SU-DHL-6 (cell line): ENCODE data around the gene CMSS1.

ENCODE experiments used
- H2AFZ ChIP-seq: fragments of 200-600 bp; sonication (generic); 2 replicates; pipeline ENCODE4 v1.6.1; 2014; ENCODE audit warnings: low read depth, mild to moderate bottlenecking, moderate library complexity, mixed read lengths, antibody characterized with exemption, low read length; ENCODE audit not compliant: severe bottlenecking
- H3F3A ChIP-seq: fragments of 200-600 bp; shearing (Covaris generic); 2 replicates; pipeline ENCODE4 v1.6.0; 2016; ENCODE audit warnings: antibody characterized with exemption, mild to moderate bottlenecking; ENCODE audit not compliant: insufficient read depth
- H3K27ac ChIP-seq: fragments of 200-600 bp; sonication (generic); 2 replicates; pipeline ENCODE4 v1.5.1; 2016; ENCODE audit warnings: low read depth, mild to moderate bottlenecking, low read length, moderate library complexity, mixed read lengths
- H3K27me3 ChIP-seq: fragments of 200-600 bp; sonication (generic), shearing (Covaris generic); 2 replicates; pipeline ENCODE4 v1.6.0; 2014; ENCODE audit warnings: mild to moderate bottlenecking, low read length
- H3K36me3 ChIP-seq: fragments of 200-600 bp; sonication (generic); 2 replicates; pipeline ENCODE4 v1.6.1; 2014; ENCODE audit warnings: mild to moderate bottlenecking, low read length, mixed read lengths
- H3K4me2 ChIP-seq: fragments of 300-600, 200-600 bp; shearing (Covaris generic), sonication (generic); 2 replicates; pipeline ENCODE4 v1.6.0; 2014; ENCODE audit warnings: low read length, low read depth, mild to moderate bottlenecking; ENCODE audit not compliant: poor library complexity, severe bottlenecking
- H3K4me3 ChIP-seq: fragments of 200-600 bp; sonication (generic); 2 replicates; pipeline ENCODE4 v1.5.1; 2014; ENCODE audit warnings: antibody characterized with exemption, low read length, mild to moderate bottlenecking, mixed read lengths; ENCODE audit not compliant: insufficient read depth, poor library complexity, severe bottlenecking
- H3K79me2 ChIP-seq: fragments of 200-600 bp; sonication (generic); 2 replicates; pipeline ENCODE4 v1.6.1; 2014; ENCODE audit warnings: mild to moderate bottlenecking, low read length, moderate library complexity; ENCODE audit not compliant: insufficient read depth
- H3K9ac ChIP-seq: fragments of 200-600 bp; sonication (generic); 2 replicates; pipeline ENCODE4 v1.7.0; 2014; ENCODE audit warnings: mild to moderate bottlenecking, low read length
- H3K9me2 ChIP-seq: fragments of 200-600 bp; sonication (generic); replicated peaks from 2 replicates; pipeline ENCODE4 v1.6.1; 2014; ENCODE audit warnings: low read length; ENCODE audit not compliant: insufficient read depth
- H3K9me3 ChIP-seq: fragments of 200-600 bp; sonication (generic); 2 replicates; pipeline ENCODE4 v1.6.1; 2014; ENCODE audit warnings: low read length, mixed read lengths; ENCODE audit not compliant: insufficient read depth
- H4K20me1 ChIP-seq: fragments of 200-600 bp; sonication (generic); 2 replicates; pipeline ENCODE4 v1.6.1; 2014; ENCODE audit warnings: low read depth, mild to moderate bottlenecking, antibody characterized with exemption, low read length, moderate library complexity, mixed read lengths
- EZH2phosphoT487 ChIP-seq: fragments of 200-600 bp; sonication (generic), shearing (Covaris generic); conservative IDR thresholded peaks from 2 replicates; pipeline ENCODE4 v1.6.1; 2018; ENCODE audit warnings: mild to moderate bottlenecking, antibody characterized with exemption, low read length, moderate library complexity, mixed read lengths
- TF ChIP-seq, protein P1 (sequence below): fragments of 200-600 bp; sonication (generic); IDR thresholded peaks from one replicate; pipeline ENCODE4 v1.5.1; 2017; ENCODE audit warnings: antibody characterized with exemption, mild to moderate bottlenecking, low read length, moderate library complexity; ENCODE audit not compliant: insufficient read depth, poor library complexity, severe bottlenecking

Gene CMSS1

DNA sequence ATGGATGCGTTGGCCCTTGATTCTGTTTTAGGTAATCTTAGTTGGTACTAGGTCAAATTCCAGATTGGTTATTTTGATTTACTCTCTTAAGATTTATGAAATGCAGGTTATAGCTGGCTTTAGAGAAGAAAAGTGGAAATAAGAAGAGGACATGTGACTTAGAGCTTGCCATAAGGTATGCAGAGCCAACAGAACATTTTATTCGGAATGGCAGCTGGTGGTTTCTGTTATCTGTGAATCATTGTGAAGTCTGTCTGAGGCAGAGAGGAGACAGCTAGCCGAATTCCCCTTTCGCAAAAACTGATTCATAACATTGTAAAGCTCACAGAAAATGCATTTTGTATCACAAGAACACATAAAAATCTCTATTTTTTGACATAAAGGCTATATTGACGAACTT, 214.6 kb downstream of the CMSS1 start:
- H3K4me3 ChIP-seq: no peak overlapping the region

DNA sequence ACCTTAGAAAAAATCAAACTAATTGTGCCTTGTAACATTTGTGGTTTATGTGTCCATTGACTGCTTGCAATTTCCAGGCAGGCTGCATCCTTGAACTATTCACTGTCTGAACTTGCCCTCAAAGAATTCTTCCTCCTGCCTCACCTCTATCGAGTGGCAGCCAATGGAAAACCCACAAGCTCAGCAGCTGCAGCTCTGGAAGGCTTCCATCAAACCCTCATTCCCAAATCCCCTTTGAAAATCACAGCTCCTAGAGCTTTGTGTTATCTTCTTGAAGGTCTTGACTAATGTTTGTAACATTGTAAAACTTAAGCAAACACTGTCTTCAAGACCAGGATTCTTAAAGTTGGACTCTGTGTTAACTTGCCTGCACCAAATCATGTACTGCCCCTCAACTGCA, 215.5 kb downstream of the CMSS1 start:
- Histone ChIP-seq H3K79me2 (no peaks in the 10 kb centered on the region), H3K4me2 (no peak overlapping the region), H3K27ac (no peak overlapping the region)

More for the DNA sequence above, 214.6 kb downstream of the CMSS1 start:
- no peaks in the 10 kb centered on the region for H3K36me3 ChIP-seq
- H3K9me2 ChIP-seq: no peaks in the 10 kb centered on the region
- H3K27ac ChIP-seq: no peak overlapping the region
- no peak overlapping the region for H2AFZ ChIP-seq
- no peak for TF ChIP-seq EZH2phosphoT487
- TF ChIP-seq, protein P1, sequence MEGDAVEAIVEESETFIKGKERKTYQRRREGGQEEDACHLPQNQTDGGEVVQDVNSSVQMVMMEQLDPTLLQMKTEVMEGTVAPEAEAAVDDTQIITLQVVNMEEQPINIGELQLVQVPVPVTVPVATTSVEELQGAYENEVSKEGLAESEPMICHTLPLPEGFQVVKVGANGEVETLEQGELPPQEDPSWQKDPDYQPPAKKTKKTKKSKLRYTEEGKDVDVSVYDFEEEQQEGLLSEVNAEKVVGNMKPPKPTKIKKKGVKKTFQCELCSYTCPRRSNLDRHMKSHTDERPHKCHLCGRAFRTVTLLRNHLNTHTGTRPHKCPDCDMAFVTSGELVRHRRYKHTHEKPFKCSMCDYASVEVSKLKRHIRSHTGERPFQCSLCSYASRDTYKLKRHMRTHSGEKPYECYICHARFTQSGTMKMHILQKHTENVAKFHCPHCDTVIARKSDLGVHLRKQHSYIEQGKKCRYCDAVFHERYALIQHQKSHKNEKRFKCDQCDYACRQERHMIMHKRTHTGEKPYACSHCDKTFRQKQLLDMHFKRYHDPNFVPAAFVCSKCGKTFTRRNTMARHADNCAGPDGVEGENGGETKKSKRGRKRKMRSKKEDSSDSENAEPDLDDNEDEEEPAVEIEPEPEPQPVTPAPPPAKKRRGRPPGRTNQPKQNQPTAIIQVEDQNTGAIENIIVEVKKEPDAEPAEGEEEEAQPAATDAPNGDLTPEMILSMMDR: no peak
- no peaks in the 10 kb centered on the region for H4K20me1 ChIP-seq
- no peaks in the 10 kb centered on the region for H3K9me3 ChIP-seq
- no peak overlapping the region for H3K9ac ChIP-seq
- no peaks in the 10 kb centered on the region for H3K79me2 ChIP-seq
- H3K4me2 ChIP-seq: no peak overlapping the region
- no peaks in the 10 kb centered on the region for H3F3A ChIP-seq
- no peaks in the 10 kb centered on the region for H3K27me3 ChIP-seq

DNA sequence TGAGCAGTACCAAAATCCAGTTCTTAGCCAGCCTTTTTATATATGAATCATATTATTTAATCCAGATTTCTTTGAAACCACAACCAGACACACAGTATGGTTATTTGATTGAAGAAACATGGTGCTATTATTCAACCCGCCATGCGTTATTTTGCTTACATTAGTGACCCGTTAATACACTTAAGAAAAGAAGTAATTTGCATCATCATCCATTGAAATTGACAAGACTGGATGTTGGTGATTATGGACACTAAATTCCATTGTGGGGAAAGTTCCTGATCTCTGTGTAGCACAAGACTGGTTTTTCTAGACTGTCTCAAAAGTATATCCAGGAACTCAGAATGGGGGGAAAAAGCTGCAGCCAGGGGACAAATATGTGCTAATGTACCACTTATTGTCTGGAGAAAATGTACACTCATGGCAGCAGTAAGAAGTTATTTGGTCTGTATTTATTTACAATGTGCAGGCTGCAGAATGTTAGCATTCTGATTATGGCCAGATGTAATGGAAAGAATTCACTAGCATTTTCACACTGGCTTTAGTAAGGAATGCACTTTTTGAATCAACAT, 216.3 kb downstream of the CMSS1 start:
- TF ChIP-seq, protein P1: no peak
- no peak for TF ChIP-seq EZH2phosphoT487
- no peaks in the 10 kb centered on the region for H3K79me2 ChIP-seq
- no peaks in the 10 kb centered on the region for H3K9me3 ChIP-seq
- no peak overlapping the region for H3K4me2 ChIP-seq
- H3K36me3 ChIP-seq: no peaks in the 10 kb centered on the region
- H3K27me3 ChIP-seq: no peaks in the 10 kb centered on the region
- H2AFZ ChIP-seq: no peak overlapping the region
- no peaks in the 10 kb centered on the region for H4K20me1 ChIP-seq
- no peaks in the 10 kb centered on the region for H3F3A ChIP-seq
- no peak overlapping the region for H3K27ac ChIP-seq
- no peak overlapping the region for H3K9ac ChIP-seq
- no peak overlapping the region for H3K4me3 ChIP-seq
- no peaks in the 10 kb centered on the region for H3K9me2 ChIP-seq

More for the DNA sequence above, 215.5 kb downstream of the CMSS1 start:
- Histone ChIP-seq H3K9me3 (no peaks in the 10 kb centered on the region), H3K4me3 (no peak overlapping the region), H3K36me3 (no peaks in the 10 kb centered on the region), H2AFZ (no peak overlapping the region), H3K27me3 (no peaks in the 10 kb centered on the region), H3K9ac (no peak overlapping the region), H4K20me1 (no peaks in the 10 kb centered on the region), H3F3A (no peaks in the 10 kb centered on the region), H3K9me2 (no peaks in the 10 kb centered on the region)
- TF ChIP-seq, protein P1: no peak
- TF ChIP-seq EZH2phosphoT487: no peak
